ENCODE measurements around the gene SMIM44. TPM values are rescaled to one million over a fixed set of nuclear protein-coding genes. Genes with fewer than 3 reads are reported as not detected.

Gene SMIM44
- total RNA-seq, 4 donors from 2014 or later, result 5.4 to 11.0 TPM; not detected in 2

DNA sequence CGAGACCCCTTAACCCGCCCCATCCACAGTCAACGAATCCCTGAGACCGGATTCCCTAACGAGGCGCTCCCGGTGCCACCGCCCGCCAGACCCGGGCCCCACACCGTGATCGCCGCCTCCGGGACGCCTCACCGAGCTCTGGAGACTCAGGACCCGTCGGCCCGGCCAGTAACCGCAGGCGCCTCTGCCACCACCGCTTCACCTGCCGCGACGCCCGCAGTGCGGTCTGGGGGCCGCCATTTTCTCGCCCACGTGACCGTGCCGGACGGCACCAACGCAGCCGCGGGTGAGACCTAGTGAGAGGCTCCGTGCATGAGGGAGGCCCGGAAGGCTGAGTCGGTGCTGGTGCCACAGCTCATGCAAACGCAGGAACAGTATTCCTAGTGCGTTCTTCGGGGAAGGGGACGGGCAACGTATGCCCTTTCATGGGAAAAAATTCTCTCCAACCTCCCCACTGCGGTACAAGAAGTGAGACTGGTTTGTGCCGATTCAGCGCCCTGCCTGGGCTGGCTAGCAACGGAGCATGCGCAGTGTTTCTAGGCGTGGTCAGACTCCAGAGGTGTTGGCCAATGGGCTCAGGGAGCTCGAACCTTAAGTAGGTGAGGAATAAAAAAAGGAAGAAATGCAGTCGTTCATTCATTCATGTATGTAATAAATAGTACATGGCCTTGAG lies 17.3 kb upstream of the SMIM44 start, which contains the start of gene DOHH:
Gene DOHH, minus strand, starts transcription at position 246 of the 673 bp plus-strand sequence. CDS start 3,860 bp downstream, outside the sequence.
- DNase-seq, result peak; percentile 94 to 98 (median 96)
- H3K36me3 ChIP-seq, result peaks cover 0 to 11% (median 0%) of the 10 kb centered on the region in 3 donors
- peak within 1 kb of the TSS; percentile 76 to 99 (median 92) for H3K4me3 ChIP-seq
- H3K27ac ChIP-seq, result peak within 1 kb of the TSS; percentile 84 to 91 (median 87)
- no peaks in the 10 kb centered on the region for H3K27me3 ChIP-seq
- peaks cover 0 to 19% (median 6%) of the 10 kb centered on the region in 4 donors for H3K4me1 ChIP-seq
- TF ChIP-seq POLR2A (IDR thresholded peaks at IDR 0.05) (no peak), CTCF (IDR thresholded peaks at IDR 0.05) (peak in 1 of 6 experiments; percentile 11)
- no peaks in the 10 kb centered on the region for H3K9me3 ChIP-seq

DNA sequence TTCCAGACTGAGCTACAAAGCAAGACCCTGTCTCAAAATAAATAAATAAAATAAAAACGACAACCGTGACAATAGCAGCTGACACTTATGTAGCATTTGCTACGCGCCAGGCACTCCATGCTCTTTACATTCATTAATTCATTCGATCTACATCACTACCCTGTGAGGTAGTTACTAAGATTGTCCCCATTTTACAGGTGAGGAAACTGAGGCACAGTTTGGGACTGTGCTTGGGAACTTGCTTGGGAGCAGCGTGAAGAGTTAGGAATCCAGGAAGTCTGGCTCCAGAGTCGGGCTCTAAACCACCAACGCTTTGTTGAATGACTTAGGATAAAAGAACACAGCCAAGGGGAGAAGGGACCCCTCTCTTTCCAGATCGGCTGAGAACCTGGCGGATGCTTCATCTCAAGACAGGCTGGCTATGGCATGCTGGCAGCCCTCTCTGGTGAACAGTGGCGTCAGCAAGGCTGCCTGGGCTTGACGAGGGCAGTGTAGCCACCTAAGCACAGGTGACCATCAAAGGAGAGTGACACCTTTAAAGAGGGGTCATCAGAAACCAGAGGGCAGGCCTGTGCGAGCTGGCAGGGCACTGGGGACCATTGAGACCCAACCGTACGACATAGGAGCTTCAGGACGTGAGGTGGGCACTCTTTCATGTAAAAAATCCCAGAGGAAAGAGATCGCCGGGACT lies 16.6 kb upstream of the SMIM44 start:
- H3K36me3 ChIP-seq, result peaks cover 0 to 18% (median 0%) of the 10 kb centered on the region in 3 donors
- H3K4me1 ChIP-seq, result peaks cover 0 to 13% (median 4%) of the 10 kb centered on the region in 4 donors
- no peak for DNase-seq
- peak overlapping the region; percentile 76 to 99 (median 92) for H3K4me3 ChIP-seq
- H3K9me3 ChIP-seq, result no peaks in the 10 kb centered on the region
- no peak for TF ChIP-seq POLR2A (IDR thresholded peaks at IDR 0.05)
- TF ChIP-seq CTCF (IDR thresholded peaks at IDR 0.05), result no peak
- peak overlapping the region; percentile 84 to 91 (median 87) for H3K27ac ChIP-seq
- H3K27me3 ChIP-seq, result no peaks in the 10 kb centered on the region

- DNase-seq, result no peak
- TF ChIP-seq CTCF (IDR thresholded peaks at IDR 0.05) (no peak), POLR2A (IDR thresholded peaks at IDR 0.05) (no peak)
- Histone ChIP-seq H3K9me3 (no peaks in the 10 kb centered on the region), H3K4me1 (peaks cover 0 to 13% (median 4%) of the 10 kb centered on the region in 4 donors), H3K4me3 (no peak overlapping the region), H3K36me3 (peaks cover 0 to 24% (median 0%) of the 10 kb centered on the region in 3 donors), H3K27ac (no peak overlapping the region), H3K27me3 (no peaks in the 10 kb centered on the region)
Measured at GRCh38 chr19:3497757-3498520, 14.7 kb upstream of the SMIM44 start.

- Histone ChIP-seq H3K4me3 (no peak overlapping the region), H3K9me3 (no peaks in the 10 kb centered on the region), H3K27me3 (no peaks in the 10 kb centered on the region), H3K4me1 (peaks cover 0 to 13% (median 4%) of the 10 kb centered on the region in 4 donors), H3K27ac (no peak overlapping the region), H3K36me3 (peaks cover 0 to 37% (median 0%) of the 10 kb centered on the region in 3 donors)
- no peak for TF ChIP-seq CTCF (IDR thresholded peaks at IDR 0.05)
- TF ChIP-seq POLR2A (IDR thresholded peaks at IDR 0.05), result no peak
- no peak for DNase-seq
Measured at GRCh38 chr19:3496392-3497273, 13.4 kb upstream of the SMIM44 start.

All from Peyer's patch (tissue), 4 donors.